K562 (cell line): ENCODE results near the gene ZSWIM3. TPM values are rescaled to one million over a fixed set of nuclear protein-coding genes. Genes with fewer than 3 reads are reported as not detected.
A peak's percentile ranks its signal among the peaks of the same experiment; 100 is the strongest.

ENCODE experiments used
- ATF3 ChIP-seq, 2 experiments: fragments of 450-650 bp in 1 of 2; sonication (generic) in 1 of 2; formaldehyde crosslinking in 1 of 2; IDR thresholded peaks in 1 of 2; conservative IDR thresholded peaks in 1 of 2; 2 replicates each; pipeline versions ENCODE4 v1.6.1 to v1.8.1; 2016 to 2023; ENCODE audit warnings: mild to moderate bottlenecking in 2 of 2, moderate library complexity in 2 of 2, inconsistent platforms in 1 of 2, missing genetic modification reagents in 1 of 2
- BRD9 ChIP-seq: fragments of 450-650 bp; IDR thresholded peaks from 2 replicates; pipeline ENCODE4 v1.6.1; 2018; ENCODE audit warnings: low read depth; ENCODE audit not compliant: partially characterized antibody
- CREBBP ChIP-seq: IDR thresholded peaks from one replicate; pipeline ENCODE4 v1.6.1; 2012; ENCODE audit warnings: low read depth, mild to moderate bottlenecking, control low read depth, inconsistent platforms, low read length
- HES1 ChIP-seq: fragments of 450-650 bp; IDR thresholded peaks from 2 replicates; pipeline ENCODE4 v1.6.1; 2016; ENCODE audit warnings: low read depth, mild to moderate bottlenecking, moderate library complexity
- KDM4B ChIP-seq, 2 experiments: fragments of 450-650 bp in 1 of 2; sonication (generic) in 1 of 2; IDR thresholded peaks; 2 replicates each; pipeline ENCODE4 v1.6.1; 2016 to 2017; ENCODE audit warnings: borderline replicate concordance in 2 of 2, antibody characterized with exemption in 1 of 2, low read depth in 1 of 2, mild to moderate bottlenecking in 1 of 2
- KHSRP ChIP-seq: fragments of 450-650 bp; IDR thresholded peaks from 2 replicates; pipeline ENCODE4 v1.6.1; 2017
- RBBP5 ChIP-seq: fragments of 200-600 bp; sonication (generic); IDR thresholded peaks from 2 replicates; pipeline ENCODE4 v1.6.1; 2012; ENCODE audit warnings: borderline replicate concordance, mild to moderate bottlenecking, low read length, control low read depth, inconsistent platforms; ENCODE audit not compliant: insufficient read depth, poor library complexity, severe bottlenecking
- STAG1 ChIP-seq: sonication (generic); formaldehyde crosslinking; IDR thresholded peaks from 2 replicates; pipeline ENCODE4 v1.5.0; 2020; ENCODE audit warnings: missing genetic modification reagents, borderline replicate concordance
- THRA ChIP-seq: fragments of 450-650 bp; IDR thresholded peaks from 2 replicates; pipeline ENCODE4 v1.6.1; 2017; ENCODE audit warnings: mild to moderate bottlenecking, moderate library complexity
- ZBTB8A ChIP-seq: fragments of 450-650 bp; IDR thresholded peaks from 2 replicates; pipeline ENCODE4 v1.6.1; 2018; ENCODE audit warnings: mild to moderate bottlenecking, moderate library complexity; ENCODE audit not compliant: partially characterized antibody
- ZNF589 ChIP-seq: fragments of 200-800 bp; sonication (Bioruptor generic); IDR thresholded peaks from 2 replicates; pipeline ENCODE4 v1.6.1; 2016; ENCODE audit warnings: low read depth, missing genetic modification characterization, missing compliant biosample characterization
- ZSCAN29 ChIP-seq: fragments of 450-650 bp; IDR thresholded peaks from 2 replicates; pipeline ENCODE4 v1.6.1; 2017
- polyA plus RNA-seq, 8 experiments: library from polyadenylated mRNA; depleted of rRNA in 4 of 8; stranded (reverse) in 5 of 8; unstranded in 3 of 8; fragments of >200 nt; fragmentation: Nextera tagmentation in 2 of 8; fragmentation: Illumina TruSeq in 1 of 8; extraction: Ambion mirVana in 2 of 8; extraction: Trizol in 1 of 8; gene quantifications; 2 replicates each; pipeline versions ENCODE4 v1.2.1 to v1.2.3, GENCODE V29; 2011 to 2014; ENCODE audit warnings: inconsistent platforms in 1 of 8, missing spikeins in 1 of 8
- total RNA-seq, 7 experiments: library from RNA; depleted of rRNA in 6 of 7; stranded (reverse); fragments of >200 nt in 6 of 7; fragmentation: Illumina TruSeq in 2 of 7; extraction: Trizol in 2 of 7; gene quantifications; 2 replicates each; pipeline versions ENCODE4 v1.2.1 to v1.2.3, GENCODE V29; 2011 to 2021; ENCODE audit warnings: low replicate concordance in 1 of 7
- TF ChIP-seq, protein P1 (sequence below): sonication (generic); formaldehyde crosslinking; IDR thresholded peaks from 2 replicates; pipeline ENCODE4 v1.8.0; 2022; ENCODE audit warnings: missing genetic modification reagents, mild to moderate bottlenecking, moderate library complexity, borderline replicate concordance
- TF ChIP-seq, protein P2 (sequence below): IDR thresholded peaks from 3 replicates; pipeline ENCODE4 v1.6.1; 2011; ENCODE audit warnings: borderline replicate concordance, mild to moderate bottlenecking, moderate library complexity; ENCODE audit not compliant: insufficient read length; ENCODE audit errors: extremely low read depth

Gene ZSWIM3
- total and polyA plus RNA-seq, 9 of the 15 experiments (the other 6 are each of a cell fraction or from before 2014, with no cell fraction given): 1.7 to 4.3 (median 2.9) TPM

DNA sequence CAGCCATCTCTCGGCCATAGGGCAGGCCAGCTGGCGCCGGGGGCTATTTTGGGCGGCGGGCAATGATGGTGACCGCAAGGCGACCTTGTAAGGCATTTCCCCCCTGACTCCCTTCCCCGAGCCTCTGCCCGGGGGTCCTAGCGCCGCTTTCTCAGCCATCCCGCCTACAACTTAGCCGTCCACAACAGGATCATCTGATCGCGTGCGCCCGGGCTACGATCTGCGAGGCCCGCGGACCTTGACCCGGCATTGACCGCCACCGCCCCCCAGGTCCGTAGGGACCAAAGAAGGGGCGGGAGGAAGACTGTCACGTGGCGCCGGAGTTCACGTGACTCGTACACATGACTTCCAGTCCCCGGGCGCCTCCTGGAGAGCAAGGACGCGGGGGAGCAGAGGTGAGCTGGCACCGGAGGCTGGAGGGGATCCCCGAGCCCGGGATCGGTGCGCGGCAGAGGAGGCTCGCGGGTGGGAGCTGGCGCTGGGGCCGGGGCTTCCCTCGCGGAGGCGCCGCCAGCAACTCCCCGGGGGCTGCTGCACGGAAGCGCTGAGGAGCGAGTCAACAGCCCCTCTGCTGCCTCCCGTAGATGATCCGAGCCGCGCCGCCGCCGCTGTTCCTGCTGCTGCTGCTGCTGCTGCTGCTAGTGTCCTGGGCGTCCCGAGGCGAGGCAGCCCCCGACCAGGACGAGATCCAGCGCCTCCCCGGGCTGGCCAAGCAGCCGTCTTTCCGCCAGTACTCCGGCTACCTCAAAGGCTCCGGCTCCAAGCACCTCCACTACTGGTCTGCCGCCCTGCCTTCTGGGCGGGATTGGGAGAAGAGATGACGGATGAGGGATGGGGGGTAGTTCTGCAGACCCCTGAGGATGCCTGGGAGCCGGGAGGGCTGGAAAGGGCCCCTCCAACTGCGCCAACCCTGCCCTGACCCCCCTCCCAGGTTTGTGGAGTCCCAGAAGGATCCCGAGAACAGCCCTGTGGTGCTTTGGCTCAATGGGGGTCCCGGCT is 33.9 kb downstream of the ZSWIM3 start, which contains the start of the genes CTSA and NEURL2 (continued):
- TF ChIP-seq CREBBP (no peak), KDM4B (IDR thresholded peaks at IDR 0.05; ENCODE audit: borderline replicate concordance in 2 of 2, low read depth in 1 of 2) (peak in 1 of 2 experiments; percentile 95; a peak in 2 of 4 replicates), ATF3 (IDR thresholded peaks at IDR 0.05) (peak; percentile 39), ATF3 (CRISPR knock-in tag; conservative IDR thresholded peaks at IDR 0.05) (no peak), BRD9 (no peak), RBBP5 (peak; percentile 54), ZSCAN29 (no peak), KHSRP (no peak), HES1 (no peak), STAG1 (no peak), ZBTB8A (no peak), ZNF589 (0 out of 2 replicates have a peak, but pooled peaks have one; percentile 2), THRA (no peak)
- TF ChIP-seq, protein P1, sequence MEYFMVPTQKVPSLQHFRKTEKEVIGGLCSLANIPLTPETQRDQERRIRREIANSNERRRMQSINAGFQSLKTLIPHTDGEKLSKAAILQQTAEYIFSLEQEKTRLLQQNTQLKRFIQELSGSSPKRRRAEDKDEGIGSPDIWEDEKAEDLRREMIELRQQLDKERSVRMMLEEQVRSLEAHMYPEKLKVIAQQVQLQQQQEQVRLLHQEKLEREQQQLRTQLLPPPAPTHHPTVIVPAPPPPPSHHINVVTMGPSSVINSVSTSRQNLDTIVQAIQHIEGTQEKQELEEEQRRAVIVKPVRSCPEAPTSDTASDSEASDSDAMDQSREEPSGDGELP (CRISPR knock-in tag): peak; percentile 89
- TF ChIP-seq, protein P2, sequence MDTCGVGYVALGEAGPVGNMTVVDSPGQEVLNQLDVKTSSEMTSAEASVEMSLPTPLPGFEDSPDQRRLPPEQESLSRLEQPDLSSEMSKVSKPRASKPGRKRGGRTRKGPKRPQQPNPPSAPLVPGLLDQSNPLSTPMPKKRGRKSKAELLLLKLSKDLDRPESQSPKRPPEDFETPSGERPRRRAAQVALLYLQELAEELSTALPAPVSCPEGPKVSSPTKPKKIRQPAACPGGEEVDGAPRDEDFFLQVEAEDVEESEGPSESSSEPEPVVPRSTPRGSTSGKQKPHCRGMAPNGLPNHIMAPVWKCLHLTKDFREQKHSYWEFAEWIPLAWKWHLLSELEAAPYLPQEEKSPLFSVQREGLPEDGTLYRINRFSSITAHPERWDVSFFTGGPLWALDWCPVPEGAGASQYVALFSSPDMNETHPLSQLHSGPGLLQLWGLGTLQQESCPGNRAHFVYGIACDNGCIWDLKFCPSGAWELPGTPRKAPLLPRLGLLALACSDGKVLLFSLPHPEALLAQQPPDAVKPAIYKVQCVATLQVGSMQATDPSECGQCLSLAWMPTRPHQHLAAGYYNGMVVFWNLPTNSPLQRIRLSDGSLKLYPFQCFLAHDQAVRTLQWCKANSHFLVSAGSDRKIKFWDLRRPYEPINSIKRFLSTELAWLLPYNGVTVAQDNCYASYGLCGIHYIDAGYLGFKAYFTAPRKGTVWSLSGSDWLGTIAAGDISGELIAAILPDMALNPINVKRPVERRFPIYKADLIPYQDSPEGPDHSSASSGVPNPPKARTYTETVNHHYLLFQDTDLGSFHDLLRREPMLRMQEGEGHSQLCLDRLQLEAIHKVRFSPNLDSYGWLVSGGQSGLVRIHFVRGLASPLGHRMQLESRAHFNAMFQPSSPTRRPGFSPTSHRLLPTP: no peak
